Activated naive CD4-positive, alpha-beta T cell treated with anti-CD3 and anti-CD28 coated beads, Interleukin-2, amount 50 U/mL, for 72 hours (primary cell): ENCODE data around the gene LMTK2. TPM values are rescaled to one million over a fixed set of nuclear protein-coding genes. Genes with fewer than 3 reads are reported as not detected.

Experiments
- ATAC-seq, 2 donors: fragments of 150-1000 bp; cut with Tn5 transposase; 2 replicates each; pipeline ENCODE4 v1.10.0; 2021; ENCODE audit warnings: mild to moderate bottlenecking in 2 of 2, moderate library complexity in 2 of 2
- DNase-seq, 2 donors: peaks; one replicate each; pipeline ENCODE4 v3.0.0; 2021 to 2022; ENCODE audit warnings: low spot score in 2 of 2
- H3K27ac Mint-ChIP-seq, 2 donors: one replicate each; pipeline ENCODE4 v1.8.0; 2022; ENCODE audit warnings: mild to moderate bottlenecking in 2 of 2, mixed read lengths in 2 of 2
- H3K36me3 Mint-ChIP-seq, 2 donors: one replicate each; pipeline ENCODE4 v1.8.0; 2022; ENCODE audit warnings: mixed read lengths in 2 of 2
- H3K9me3 Mint-ChIP-seq, 2 donors: one replicate each; pipeline ENCODE4 v1.8.0; 2022; ENCODE audit warnings: mixed read lengths in 2 of 2
- total RNA-seq, 2 donors: library from RNA; stranded (reverse); gene quantifications; one replicate each; pipeline ENCODE4 v1.2.3, GENCODE V29; 2022

The LMTK2 gene
- total RNA-seq, 2 donors from 2014 or later = 10.8 to 14.9 TPM

DNA sequence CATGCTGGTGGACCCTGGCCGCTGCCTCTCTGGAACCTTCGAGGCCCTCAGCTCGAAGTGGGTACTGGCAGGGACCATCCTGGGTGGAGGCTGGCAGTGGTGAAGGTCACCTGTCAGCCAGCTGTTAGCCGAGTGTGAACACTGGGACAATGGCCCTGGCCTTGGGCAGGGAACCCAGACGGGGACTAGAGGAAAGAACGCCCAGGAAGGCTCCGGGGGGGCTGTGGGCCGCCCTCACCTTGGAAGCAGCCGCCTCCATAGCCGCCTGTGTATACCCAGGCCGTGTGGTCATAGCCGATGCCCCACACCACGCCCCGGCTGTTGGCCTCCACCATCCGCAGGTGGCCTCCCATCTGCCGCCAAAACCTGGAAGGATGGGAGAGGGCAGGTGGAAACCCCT lies 122.1 kb downstream of the LMTK2 start:
- H3K9me3 Mint-ChIP-seq = no peaks in the 10 kb centered on the region
- ATAC-seq (no peak), DNase-seq (no peak)
- H3K27ac Mint-ChIP-seq = no peak overlapping the region
- no peaks in the 10 kb centered on the region for H3K36me3 Mint-ChIP-seq

- no peak for ATAC-seq
- DNase-seq = no peak
- H3K9me3 Mint-ChIP-seq = no peaks in the 10 kb centered on the region
- H3K27ac Mint-ChIP-seq = no peak overlapping the region
- H3K36me3 Mint-ChIP-seq = no peaks in the 10 kb centered on the region
Observed at GRCh38 chr7:98229441-98229840, 122.8 kb downstream of the LMTK2 start.

DNA sequence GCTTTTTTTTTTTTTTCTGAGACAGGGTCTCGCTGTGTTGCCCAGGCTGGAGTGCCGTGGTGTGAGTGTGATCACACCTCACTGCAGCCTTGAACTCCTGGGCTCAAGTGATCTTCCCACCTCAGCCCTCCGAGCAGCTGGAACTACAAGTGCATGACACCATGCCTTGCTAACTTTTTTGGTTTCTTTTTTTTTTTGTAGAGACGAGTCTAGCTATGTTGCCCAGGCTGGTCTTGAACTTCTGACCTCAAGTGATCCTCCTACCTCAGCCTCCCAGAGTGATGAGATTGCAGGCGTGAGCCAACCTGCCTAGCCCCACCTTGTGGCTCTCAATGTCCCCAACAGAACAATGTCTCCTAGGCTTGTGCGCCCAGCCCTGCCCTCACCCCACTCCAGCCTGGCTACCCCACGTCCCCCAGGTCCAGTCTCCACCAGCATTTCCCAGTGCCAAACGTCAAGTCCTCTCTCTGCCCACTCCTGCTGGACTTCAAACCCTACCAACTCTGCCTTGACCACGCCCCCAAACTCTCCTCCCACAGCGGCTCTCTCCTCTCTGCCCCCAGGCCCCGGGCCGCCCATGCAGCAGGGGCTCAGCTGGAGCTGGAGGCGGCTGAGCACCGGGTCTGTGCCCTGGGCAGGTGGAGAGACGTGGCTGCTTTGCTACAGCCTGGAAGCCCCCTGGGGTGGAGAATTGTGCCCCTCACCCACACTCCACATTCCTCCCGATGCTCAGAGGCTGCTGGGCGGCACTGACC lies 123.5 kb downstream of the LMTK2 start:
- H3K9me3 Mint-ChIP-seq = no peaks in the 10 kb centered on the region
- no peak overlapping the region for H3K27ac Mint-ChIP-seq
- ATAC-seq = no peak
- no peak for DNase-seq
- no peaks in the 10 kb centered on the region for H3K36me3 Mint-ChIP-seq

DNA sequence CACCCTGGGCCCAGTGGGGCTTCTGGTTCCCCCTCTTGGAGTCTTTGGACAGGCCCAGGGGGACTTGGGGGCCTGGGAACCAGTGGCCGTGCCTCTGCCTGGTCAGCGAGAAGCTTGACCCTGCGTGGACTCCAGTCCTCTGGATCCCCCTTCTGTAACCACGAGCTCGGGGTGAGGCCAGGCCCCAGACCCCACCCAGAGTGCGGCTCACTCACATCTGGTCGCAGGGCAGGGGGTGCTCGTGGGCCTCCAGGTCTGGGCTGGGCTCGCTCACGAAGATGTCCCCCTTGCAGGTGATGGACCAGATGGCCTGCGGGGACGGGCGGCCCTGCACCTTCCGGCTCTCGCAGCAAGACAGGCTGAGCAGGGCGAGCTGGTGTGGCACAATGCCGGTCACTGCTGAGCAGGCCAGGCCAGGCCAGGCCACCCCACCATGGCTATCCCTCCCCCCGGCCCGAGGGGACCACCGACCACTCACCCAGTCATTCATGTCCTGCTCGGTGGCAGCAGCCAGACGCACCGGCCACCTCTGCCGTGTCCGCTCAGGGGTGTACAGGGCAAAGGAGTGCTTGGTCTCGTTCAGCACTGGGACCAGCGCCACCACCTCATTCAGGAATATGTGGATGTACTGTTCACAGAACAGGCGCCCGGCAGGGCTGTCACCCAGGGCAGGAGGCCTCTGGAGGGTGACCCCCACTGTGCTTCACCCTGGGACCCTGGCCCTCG lies 124.2 kb downstream of the LMTK2 start:
- H3K9me3 Mint-ChIP-seq = no peaks in the 10 kb centered on the region
- H3K36me3 Mint-ChIP-seq = no peaks in the 10 kb centered on the region
- H3K27ac Mint-ChIP-seq = no peak overlapping the region
- ATAC-seq = no peak
- DNase-seq = no peak

GRCh38 chr7:98231493-98232262 lies 125.0 kb downstream of the LMTK2 start:
- DNase-seq (no peak), ATAC-seq (no peak)
- H3K9me3 Mint-ChIP-seq = no peaks in the 10 kb centered on the region
- H3K27ac Mint-ChIP-seq = no peak overlapping the region
- no peaks in the 10 kb centered on the region for H3K36me3 Mint-ChIP-seq

- no peak for ATAC-seq
- H3K36me3 Mint-ChIP-seq = no peaks in the 10 kb centered on the region
Observed at GRCh38 chr7:98232263-98232585, 125.6 kb downstream of the LMTK2 start.

GRCh38 chr7:98232799-98233198 lies 126.1 kb downstream of the LMTK2 start:
- no peak for ATAC-seq
- DNase-seq = no peak
- no peaks in the 10 kb centered on the region for H3K9me3 Mint-ChIP-seq
- no peak overlapping the region for H3K27ac Mint-ChIP-seq
- no peaks in the 10 kb centered on the region for H3K36me3 Mint-ChIP-seq

More at GRCh38 chr7:98232263-98232585, 125.6 kb downstream of the LMTK2 start:
- DNase-seq = no peak
- H3K27ac Mint-ChIP-seq = no peak overlapping the region
- H3K9me3 Mint-ChIP-seq = no peaks in the 10 kb centered on the region

DNA sequence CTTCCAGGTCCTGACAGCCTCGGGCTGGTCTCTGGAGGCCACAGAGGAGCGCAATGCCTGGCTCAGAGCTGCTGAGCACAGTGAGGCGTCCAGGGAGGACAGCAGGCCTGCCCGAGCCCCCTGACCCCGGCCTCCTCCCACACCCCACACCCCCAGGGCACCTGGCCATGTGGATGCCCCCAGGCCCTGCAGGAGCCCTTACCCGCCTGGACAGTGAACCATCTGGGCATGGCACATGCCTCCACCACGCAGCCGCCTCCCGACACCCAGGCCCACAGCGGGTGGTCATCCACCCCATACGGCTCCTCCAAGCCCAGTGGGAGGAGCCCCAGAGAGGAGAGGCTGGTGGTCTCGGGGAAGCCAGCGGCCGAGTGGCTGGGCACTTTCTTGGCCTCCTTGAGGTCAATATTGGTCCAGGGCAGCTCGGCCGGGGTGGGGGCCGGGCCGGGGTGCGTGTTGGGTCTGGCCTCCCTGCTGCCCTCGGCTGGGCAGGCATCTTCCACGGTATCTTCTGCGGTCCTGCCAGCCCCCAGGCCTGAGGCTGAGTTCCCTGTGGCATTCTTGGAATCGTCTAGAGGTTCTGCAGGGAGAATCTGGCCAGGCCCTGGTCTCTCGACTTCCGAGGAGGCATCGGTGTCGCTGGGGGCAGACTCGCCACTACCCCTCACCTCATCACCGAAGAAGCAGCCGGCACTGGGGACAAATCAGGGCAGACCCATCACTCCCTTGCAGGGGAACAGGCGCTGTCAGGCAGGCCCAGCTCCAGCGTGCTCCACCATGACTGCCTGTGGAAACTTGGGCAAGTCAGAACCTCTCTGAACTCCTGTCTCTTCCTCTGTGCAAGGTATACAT lies 126.8 kb downstream of the LMTK2 start:
- Mint-ChIP-seq H3K36me3 (peaks cover 0 to under 1% of the 10 kb centered on the region in 2 donors), H3K9me3 (no peaks in the 10 kb centered on the region), H3K27ac (peak overlapping the region in 1 of 2 donors; percentile 68)
- no peak for DNase-seq
- ATAC-seq = no peak

DNA sequence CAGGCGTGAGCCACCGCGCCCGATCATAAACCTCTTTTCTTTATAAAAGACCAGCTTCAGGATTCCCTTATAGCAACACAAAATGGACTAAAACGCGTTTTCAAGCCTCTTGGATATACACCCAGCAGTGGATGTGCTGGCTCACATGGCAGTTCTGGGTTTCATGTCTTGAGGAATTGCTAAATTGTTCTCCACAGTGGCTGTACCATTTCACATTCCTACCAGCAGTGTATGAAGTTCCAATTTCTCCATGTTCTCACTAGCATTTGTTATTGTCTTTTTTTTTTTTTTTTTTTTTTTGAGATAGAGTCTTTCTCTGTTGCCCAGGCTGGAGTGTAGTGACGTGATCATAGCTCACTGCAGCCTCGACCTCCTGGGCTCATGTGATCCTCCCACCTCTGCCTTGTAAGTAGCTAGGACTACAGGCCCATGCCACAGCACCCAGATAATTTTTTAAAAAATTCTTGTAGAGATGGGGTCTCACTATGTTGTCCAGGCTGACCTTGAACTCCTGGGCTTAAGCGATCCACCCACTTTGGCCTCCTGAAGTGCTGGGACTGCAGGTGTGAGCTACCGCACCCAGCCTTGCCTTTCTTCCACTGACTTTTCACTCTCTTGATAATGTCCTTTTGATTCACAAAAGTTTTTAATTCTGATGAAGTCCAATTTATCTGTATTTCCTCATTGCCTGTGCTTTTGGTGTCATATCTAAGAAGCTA lies 127.9 kb downstream of the LMTK2 start:
- H3K27ac Mint-ChIP-seq = peak overlapping the region; percentile 53 to 58
- H3K9me3 Mint-ChIP-seq = no peaks in the 10 kb centered on the region
- DNase-seq (no peak), ATAC-seq (no peak)
- H3K36me3 Mint-ChIP-seq = peaks cover 0 to 5% of the 10 kb centered on the region in 2 donors

- peaks cover 0 to 5% of the 10 kb centered on the region in 2 donors for H3K36me3 Mint-ChIP-seq
- no peak for DNase-seq
- ATAC-seq = no peak
- no peaks in the 10 kb centered on the region for H3K9me3 Mint-ChIP-seq
- no peak overlapping the region for H3K27ac Mint-ChIP-seq
Observed at GRCh38 chr7:98235901-98236300, 129.2 kb downstream of the LMTK2 start.

- DNase-seq (no peak), ATAC-seq (no peak)
- Mint-ChIP-seq H3K27ac (peak overlapping the region; percentile 44 to 55), H3K36me3 (peaks cover 0 to 5% of the 10 kb centered on the region in 2 donors), H3K9me3 (no peaks in the 10 kb centered on the region)
Observed at GRCh38 chr7:98236355-98237185, 129.9 kb downstream of the LMTK2 start.

DNA sequence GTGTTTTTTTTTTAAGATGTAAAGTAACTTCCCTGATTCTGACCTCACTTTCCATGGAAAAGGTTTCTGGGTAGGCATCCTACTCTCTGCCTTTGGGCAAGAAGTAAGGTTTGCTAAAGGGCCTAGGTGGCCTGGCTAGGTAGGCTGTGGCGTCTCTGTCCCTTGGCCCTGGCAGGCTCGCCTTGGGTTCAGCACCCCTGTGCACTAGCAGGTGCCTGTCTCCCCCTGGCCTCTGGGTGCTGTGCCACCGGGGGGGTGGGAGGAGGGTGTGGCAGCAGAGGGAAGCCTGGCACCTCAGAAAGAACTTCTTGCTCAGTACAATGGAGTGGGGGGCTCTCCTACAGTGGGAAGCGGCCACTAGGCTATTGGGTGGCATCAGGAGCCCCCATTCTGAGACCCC lies 131.4 kb downstream of the LMTK2 start:
- Mint-ChIP-seq H3K27ac (no peak overlapping the region), H3K36me3 (peaks cover 0 to 5% of the 10 kb centered on the region in 2 donors), H3K9me3 (no peaks in the 10 kb centered on the region)
- no peak for DNase-seq
- no peak for ATAC-seq

GRCh38 chr7:98238976-98239375 lies 132.3 kb downstream of the LMTK2 start:
- ATAC-seq (no peak), DNase-seq (no peak)
- Mint-ChIP-seq H3K9me3 (no peaks in the 10 kb centered on the region), H3K36me3 (peaks cover 0 to 5% of the 10 kb centered on the region in 2 donors), H3K27ac (peak overlapping the region in 1 of 2 donors; percentile 62)

DNA sequence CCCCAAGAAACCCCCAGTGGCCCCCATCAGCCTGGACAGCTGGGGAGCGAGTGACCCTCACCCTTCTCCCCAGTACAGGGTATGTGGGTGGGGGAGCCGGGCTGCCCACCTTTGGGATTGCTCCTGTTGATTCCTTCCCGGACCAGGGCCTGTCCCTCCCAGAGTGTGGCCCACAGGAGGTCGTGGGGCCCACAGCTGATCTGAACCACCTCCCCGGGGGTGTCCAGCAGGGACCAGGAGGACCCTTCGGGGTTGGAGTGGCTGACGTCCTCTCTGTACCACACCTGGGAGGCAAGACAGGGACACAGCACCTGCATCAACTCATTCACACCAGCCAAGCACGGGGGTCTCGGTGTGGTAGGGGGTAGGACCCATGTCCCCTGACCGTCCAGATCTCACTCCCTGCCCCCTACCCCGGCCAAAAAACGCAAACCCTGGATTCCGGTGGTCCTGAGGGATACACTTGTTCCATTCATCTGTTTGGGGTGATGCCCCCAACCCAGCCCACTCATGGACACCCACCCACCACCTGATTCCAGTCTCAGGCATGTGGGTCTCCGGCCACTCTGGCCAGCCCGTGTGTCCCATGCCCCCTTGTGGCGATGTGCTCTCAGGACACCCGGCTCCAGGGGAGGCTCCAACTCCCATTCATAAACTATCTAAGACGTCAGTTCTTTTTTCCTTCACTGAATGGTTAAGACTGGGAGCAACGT lies 134.5 kb downstream of the LMTK2 start:
- DNase-seq (peak in 1 of 2 donors; percentile 42), ATAC-seq (peak; percentile 37 to 54)
- H3K9me3 Mint-ChIP-seq = no peaks in the 10 kb centered on the region
- H3K27ac Mint-ChIP-seq = peak overlapping the region in 1 of 2 donors; percentile 22
- H3K36me3 Mint-ChIP-seq = peaks cover 0 to 5% of the 10 kb centered on the region in 2 donors
